Activated CD8-positive, alpha-beta memory T cell treated with anti-CD3 and anti-CD28 coated beads for 36 hours (primary cell): Measurements from ENCODE around the gene KLF3. TPM values are rescaled to one million over a fixed set of nuclear protein-coding genes. Genes with fewer than 3 reads are reported as not detected.

Experiments used
- CTCF ChIA-PET: fragments of 350-600 bp; sonication (Branson Sonifier 250); formaldehyde crosslinking; loops from one replicate; lab custom pipeline; 2021; ENCODE audit warnings: antibody characterized with exemption; lab: Charles Lee
- POLR2A ChIA-PET: fragments of 350-600 bp; sonication (Branson Sonifier 250); formaldehyde crosslinking; loops from one replicate; lab custom pipeline; 2021; ENCODE audit warnings: antibody characterized with exemption; lab: Charles Lee
- total RNA-seq, 2 experiments: library from RNA; stranded (reverse); gene quantifications; one replicate each; pipeline ENCODE4 v1.2.3, GENCODE V29; 2021

Gene KLF3
- total RNA-seq, 2 experiments from 2014 or later: 7.1 to 7.4 TPM

DNA sequence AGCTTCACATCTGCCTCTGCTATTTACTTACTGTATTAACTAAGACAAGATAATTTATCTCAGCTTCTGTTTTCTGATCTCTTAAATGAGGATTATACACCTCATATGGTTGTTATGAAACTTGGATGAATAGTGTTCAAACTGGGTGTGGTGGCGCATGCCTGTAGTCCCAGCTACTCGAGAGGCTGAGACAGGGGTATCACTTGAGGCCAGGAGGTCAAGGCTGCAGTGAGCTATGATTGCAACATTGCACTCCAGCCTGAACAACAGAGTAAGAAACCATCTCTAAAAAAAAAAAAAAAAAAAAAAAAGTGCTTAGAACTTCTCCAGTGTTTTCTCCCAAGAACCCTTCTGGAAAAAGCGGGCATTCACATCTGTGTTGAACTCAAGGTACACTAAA is 19.8 kb upstream of the KLF3 start:
- CTCF ChIA-PET: interaction anchor here (0.7 to 1.2 kb wide), 2 partner anchors 68 to 455 kb away, joined by 3 read pairs; no protein-coding TSS in a partner anchor
- POLR2A ChIA-PET: interaction anchor here (0.6 kb wide), 1 partner anchor 21 kb away, joined by 6 read pairs; no protein-coding TSS in a partner anchor

GRCh38 chr4:38647101-38647819 is 16.7 kb upstream of the KLF3 start:
- CTCF ChIA-PET: no interaction called here
- POLR2A ChIA-PET: interaction anchor here (0.6 kb wide), 1 partner anchor 13 kb away, joined by 14 read pairs; no protein-coding TSS in a partner anchor

GRCh38 chr4:38650133-38650532 is 13.9 kb upstream of the KLF3 start:
- ChIA-PET CTCF (interaction anchor here (1.1 kb wide), 1 partner anchor 44 kb away, joined by 3 read pairs; no protein-coding TSS in a partner anchor), POLR2A (interaction anchor here (0.7 kb wide), 1 partner anchor 15 kb away, joined by 3 read pairs; no protein-coding TSS in a partner anchor)

DNA sequence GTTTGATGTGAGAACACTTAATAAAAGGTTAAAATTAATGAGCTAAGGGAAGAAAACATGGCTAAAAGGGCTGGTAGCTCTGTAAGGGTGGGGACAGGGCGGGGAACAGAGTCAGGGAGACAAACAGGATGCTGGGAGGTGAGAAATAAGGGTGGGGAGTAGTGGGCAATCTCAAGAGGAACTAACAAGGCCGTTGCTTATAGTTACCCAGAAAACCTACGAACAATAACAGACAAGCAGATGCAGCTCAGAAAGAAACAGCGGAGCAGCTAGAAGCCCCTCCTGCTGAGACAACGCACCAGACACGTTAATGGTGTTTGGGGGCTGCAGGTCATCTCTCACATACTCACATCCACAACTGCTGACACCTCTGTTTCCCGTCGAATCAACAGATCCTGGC is 9.7 kb upstream of the KLF3 start:
- ChIA-PET POLR2A (interaction anchor here (0.5 kb wide), 1 partner anchor 592 kb away, joined by 3 read pairs; no protein-coding TSS in a partner anchor), CTCF (interaction anchor here (1.2 kb wide), 1 partner anchor 119 kb away, joined by 3 read pairs; no protein-coding TSS in a partner anchor)

DNA sequence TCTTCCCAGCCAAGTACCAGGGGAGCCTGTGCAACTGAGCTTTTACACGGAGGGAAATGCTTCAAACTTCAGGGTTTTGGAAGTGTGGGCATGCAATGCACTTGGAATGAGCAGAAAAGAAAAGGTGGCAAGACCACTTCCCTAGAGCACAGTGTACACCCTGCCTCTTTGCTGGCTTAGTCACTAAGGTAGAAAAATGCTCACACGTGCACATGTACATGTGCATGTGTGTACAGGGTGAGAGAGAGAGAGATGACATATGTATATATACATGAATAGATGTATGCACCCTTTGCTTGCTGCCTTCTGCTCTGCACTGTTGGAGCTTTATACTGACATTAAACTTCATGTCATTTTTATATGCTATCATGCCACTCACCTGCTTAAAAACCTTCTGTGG is 7.9 kb upstream of the KLF3 start:
- ChIA-PET POLR2A (interaction anchor here (0.9 kb wide), 1 partner anchor 13 kb away, joined by 3 read pairs; no protein-coding TSS in a partner anchor), CTCF (no interaction called here)

DNA sequence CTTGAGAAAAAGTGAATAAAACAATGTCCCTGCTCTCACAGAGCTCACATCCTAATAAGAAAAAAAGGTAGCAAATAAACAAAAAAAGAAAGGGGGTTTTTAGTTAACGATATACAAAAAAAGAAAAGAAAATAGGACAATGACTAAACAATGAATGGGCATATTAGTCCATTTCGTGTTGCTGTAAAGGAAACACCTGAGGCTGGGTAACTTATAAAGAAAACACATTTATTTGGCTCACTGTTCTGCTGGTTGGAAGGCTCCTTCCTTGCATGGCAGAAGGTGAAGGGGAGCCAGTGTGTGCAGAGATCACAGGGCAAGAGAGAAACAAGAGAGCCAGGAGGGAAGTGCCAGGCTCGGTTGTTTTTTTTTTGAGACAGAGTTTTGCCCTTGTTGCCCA is 4.7 kb upstream of the KLF3 start:
- ChIA-PET POLR2A (interaction anchor here (0.7 kb wide), 1 partner anchor 262 kb away, joined by 3 read pairs; no protein-coding TSS in a partner anchor), CTCF (no interaction called here)

GRCh38 chr4:38660838-38661237 is 3.2 kb upstream of the KLF3 start:
- CTCF ChIA-PET: no interaction called here
- POLR2A ChIA-PET: interaction anchor here (0.7 kb wide), 1 partner anchor 14 kb away, joined by 14 read pairs; no protein-coding TSS in a partner anchor

- POLR2A ChIA-PET: no interaction called here
- CTCF ChIA-PET: no interaction called here
Measured at GRCh38 chr4:38661371-38661770, 2.6 kb upstream of the KLF3 start.

DNA sequence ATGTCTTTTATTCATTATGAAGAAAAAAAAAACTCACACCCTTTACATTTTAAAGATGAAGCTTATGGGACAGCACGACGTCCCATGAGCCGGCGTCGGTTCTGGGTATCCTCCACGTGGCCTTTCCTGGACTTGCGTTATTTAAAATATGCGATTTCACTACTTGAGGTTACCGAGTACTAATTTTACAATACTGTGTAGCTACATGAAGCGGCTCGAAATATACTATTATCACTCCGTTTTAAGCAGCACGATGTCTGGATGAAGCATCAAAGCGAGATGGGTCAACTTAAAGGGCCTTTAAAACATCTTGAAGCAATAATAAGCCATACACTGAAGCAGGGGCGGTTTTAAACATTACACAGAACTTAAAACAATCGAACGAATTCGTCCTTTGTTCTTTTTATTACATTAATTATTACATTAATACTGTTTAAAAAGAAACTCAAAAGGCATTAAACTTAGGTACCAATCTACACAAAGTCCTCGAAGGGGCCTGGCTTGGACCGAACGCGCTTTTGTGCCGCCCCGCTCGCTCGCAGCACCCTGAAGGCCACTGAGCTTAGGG is 1.4 kb upstream of the KLF3 start:
- CTCF ChIA-PET: no interaction called here
- POLR2A ChIA-PET: interaction anchor here (0.6 to 0.7 kb wide), 2 partner anchors 348 to 352 kb away, joined by 3 read pairs; no protein-coding TSS in a partner anchor

- POLR2A ChIA-PET: interaction anchor here (0.6 to 0.7 kb wide), 3 partner anchors 348 to 710 kb away, joined by 3 to 4 read pairs (median 3); no protein-coding TSS in a partner anchor
- CTCF ChIA-PET: no interaction called here
Measured at GRCh38 chr4:38663090-38663800, 754 bp upstream of the KLF3 start.

DNA sequence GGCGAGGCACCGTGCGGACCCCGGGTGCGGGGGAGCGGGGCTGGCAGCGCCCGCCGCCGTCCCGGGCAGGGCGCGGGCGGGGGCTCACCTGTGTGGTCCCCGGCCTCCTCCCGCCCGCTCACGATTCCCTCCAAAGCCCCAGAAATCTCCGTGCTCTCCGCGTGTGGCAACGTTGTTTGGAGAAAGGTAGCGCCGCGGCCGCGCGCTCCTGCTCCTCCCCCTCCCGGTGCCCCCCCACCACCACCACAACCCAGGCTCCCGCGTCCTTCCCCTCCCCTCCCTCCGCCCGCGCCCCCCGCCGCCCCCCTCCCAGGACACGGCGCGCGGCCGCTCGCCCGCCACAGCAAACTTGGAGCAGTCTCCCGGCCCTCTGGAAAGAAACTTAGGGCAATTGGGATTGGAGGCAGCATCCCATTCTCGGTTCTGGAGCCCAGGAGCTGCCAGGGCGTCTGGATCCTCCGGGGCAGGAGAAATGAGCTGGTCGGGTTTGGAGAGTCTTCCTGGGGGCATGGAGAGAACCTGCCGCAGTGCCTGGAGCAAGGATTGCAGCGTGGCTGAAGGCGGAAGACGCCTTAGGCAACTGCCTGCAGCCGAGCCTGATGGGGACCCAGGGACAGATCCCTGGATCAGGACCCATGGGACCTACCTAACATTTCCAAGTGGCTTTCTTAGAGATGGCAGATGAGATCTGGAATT is 855 bp downstream of the KLF3 start:
- POLR2A ChIA-PET: no interaction called here
- CTCF ChIA-PET: interaction anchor here (0.6 kb wide), 1 partner anchor 10 kb away, joined by 3 read pairs; no protein-coding TSS in a partner anchor

DNA sequence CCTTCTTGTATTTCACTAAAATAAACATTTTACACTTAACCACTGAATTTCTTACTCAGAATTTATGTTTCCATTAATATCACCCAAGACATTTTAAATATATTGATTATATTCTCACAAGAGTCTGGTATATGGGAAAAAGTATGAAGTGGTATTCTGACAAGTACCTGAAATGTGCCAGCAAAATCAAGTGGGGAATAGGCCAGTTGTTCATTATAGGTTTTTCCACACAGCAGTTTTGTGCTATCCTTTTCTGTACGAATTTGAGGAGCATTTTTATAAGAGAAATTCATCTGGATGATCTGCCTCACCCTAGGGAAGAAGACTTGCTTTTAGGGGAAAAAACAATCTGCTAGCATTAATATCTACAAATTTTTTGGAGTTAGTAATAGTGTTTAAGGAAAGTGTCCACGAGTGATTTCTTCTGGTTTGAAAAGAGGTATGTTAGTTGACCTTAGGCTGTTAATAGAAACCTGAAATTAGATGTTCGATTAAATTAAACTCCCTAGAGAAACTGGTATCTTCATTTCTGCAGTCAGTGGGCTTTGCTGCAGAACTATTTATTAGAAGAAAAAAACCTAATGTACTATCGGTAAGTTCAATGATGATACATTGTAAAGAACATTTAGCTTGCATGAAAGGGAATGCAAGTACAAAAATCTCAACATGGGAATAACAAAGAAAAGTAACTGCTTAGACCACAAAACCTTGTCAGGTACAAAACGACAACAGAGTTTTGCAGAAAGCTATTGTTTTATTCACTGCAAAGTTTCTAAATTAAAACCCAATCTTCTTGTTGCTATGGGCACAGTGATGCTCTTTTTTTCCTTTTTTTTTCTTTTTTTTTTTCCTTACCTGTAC is 1.8 kb downstream of the KLF3 start:
- ChIA-PET POLR2A (interaction anchor here (0.5 to 1.0 kb wide), 3 partner anchors 15 to 455 kb away, joined by 3 read pairs; no protein-coding TSS in a partner anchor), CTCF (interaction anchor here (0.6 to 2.0 kb wide), 3 partner anchors 105 to 551 kb away, joined by 3 to 10 read pairs (median 3); no protein-coding TSS in a partner anchor)

DNA sequence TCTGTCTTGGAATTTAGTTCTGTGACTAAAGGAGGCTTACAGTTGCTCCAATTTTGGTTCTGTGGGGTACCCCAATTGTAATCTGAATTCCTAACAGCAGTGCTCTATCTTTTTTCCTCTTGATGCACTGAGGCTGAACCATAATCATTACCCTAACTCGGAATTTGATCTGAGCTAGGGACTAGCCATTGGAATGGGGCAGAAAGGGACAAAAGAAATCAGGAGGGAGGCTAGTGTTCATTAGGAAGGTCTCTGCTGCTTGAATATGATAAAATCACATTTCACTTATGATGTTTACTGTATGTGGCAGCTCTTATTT is 2.7 kb downstream of the KLF3 start:
- ChIA-PET POLR2A (interaction anchor here (0.6 kb wide), 1 partner anchor 456 kb away, joined by 3 read pairs; no protein-coding TSS in a partner anchor), CTCF (interaction anchor here (0.6 to 2.0 kb wide), 3 partner anchors 106 to 550 kb away, joined by 3 to 10 read pairs (median 3); no protein-coding TSS in a partner anchor)

- POLR2A ChIA-PET: interaction anchor here (0.7 kb wide), 1 partner anchor 21 kb away, joined by 4 read pairs; no protein-coding TSS in a partner anchor
- CTCF ChIA-PET: interaction anchor here (1.0 to 2.0 kb wide), 3 partner anchors 106 to 488 kb away, joined by 3 to 10 read pairs (median 3); no protein-coding TSS in a partner anchor
Measured at GRCh38 chr4:38667085-38667893, 3.3 kb downstream of the KLF3 start.

- CTCF ChIA-PET: interaction anchor here (1.5 kb wide), 1 partner anchor 349 kb away, joined by 4 read pairs; no protein-coding TSS in a partner anchor
- POLR2A ChIA-PET: interaction anchor here (0.7 kb wide), 1 partner anchor 22 kb away, joined by 4 read pairs; no protein-coding TSS in a partner anchor
Measured at GRCh38 chr4:38668203-38668971, 4.4 kb downstream of the KLF3 start.

DNA sequence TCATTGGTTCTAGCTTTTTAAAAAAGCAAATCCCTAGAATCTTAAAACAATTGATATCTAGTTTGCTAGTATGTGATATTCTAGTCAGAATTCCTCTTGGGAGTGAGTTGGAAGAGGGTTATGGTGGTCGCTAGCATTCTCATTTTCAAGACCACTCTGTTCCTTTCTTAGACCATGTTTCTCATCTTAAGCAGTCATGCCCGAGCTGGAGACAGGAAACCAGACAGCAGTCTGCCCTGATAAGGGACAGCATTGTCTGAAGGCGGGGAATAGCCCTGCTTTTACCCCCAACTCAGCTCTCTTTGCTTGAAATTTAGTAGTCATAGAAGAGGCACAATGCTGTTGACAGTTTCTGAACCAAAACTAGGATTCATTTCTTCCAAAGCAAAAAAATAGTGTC is 5.2 kb downstream of the KLF3 start:
- POLR2A ChIA-PET: interaction anchor here (0.6 kb wide), 1 partner anchor 14 kb away, joined by 3 read pairs; no protein-coding TSS in a partner anchor

More for the DNA sequence above, 5.2 kb downstream of the KLF3 start:
- CTCF ChIA-PET: interaction anchor here (1.1 to 1.5 kb wide), 2 partner anchors 62 to 350 kb away, joined by 3 to 4 read pairs; no protein-coding TSS in a partner anchor
